H1 (cell line): ENCODE data around the gene PRKN.

ENCODE experiments used
- CHD2 ChIP-seq: IDR thresholded peaks from 2 replicates; pipeline ENCODE4 v1.6.1; 2012; ENCODE audit warnings: low read length, improper control_type of control experiment
- EP300 ChIP-seq, 2 experiments: IDR thresholded peaks; 1 replicate in 1 of 2; 2 replicates in 1 of 2; pipeline ENCODE4 v1.6.1; 2011 to 2012; ENCODE audit warnings: low read depth in 2 of 2, low read length in 2 of 2, mild to moderate bottlenecking in 2 of 2, borderline replicate concordance in 1 of 2, inconsistent platforms in 1 of 2, moderate library complexity in 1 of 2
- JUN ChIP-seq: IDR thresholded peaks from 2 replicates; pipeline ENCODE4 v1.6.1; 2011; ENCODE audit warnings: low read depth, mild to moderate bottlenecking, improper control_type of control experiment, low read length
- POLR2A ChIP-seq, 2 experiments: IDR thresholded peaks; 1 replicate in 1 of 2; 2 replicates in 1 of 2; pipeline ENCODE4 v1.6.1; 2011; ENCODE audit warnings: low read depth in 2 of 2, low read length in 2 of 2, mild to moderate bottlenecking in 2 of 2; ENCODE audit errors: control extremely low read depth in 1 of 2
- RXRA ChIP-seq: IDR thresholded peaks from 2 replicates; pipeline ENCODE4 v1.6.1; 2011; ENCODE audit warnings: low read depth, mild to moderate bottlenecking, low read length, moderate library complexity; ENCODE audit not compliant: insufficient read depth
- SP4 ChIP-seq: IDR thresholded peaks from 2 replicates; pipeline ENCODE4 v1.6.1; 2012; ENCODE audit warnings: low read length, inconsistent platforms
- YY1 ChIP-seq: IDR thresholded peaks from 2 replicates; pipeline ENCODE4 v1.6.1; 2011; ENCODE audit warnings: low read depth, mild to moderate bottlenecking, low read length
- TF ChIP-seq, protein P1 (sequence below), 3 experiments: IDR thresholded peaks; 1 replicate in 2 of 3; 2 replicates in 1 of 3; pipeline versions ENCODE4 v1.5.1 to v1.6.1; 2011; ENCODE audit warnings: low read length in 3 of 3, mild to moderate bottlenecking in 3 of 3, inconsistent platforms in 2 of 3, low read depth in 1 of 3, moderate library complexity in 1 of 3; ENCODE audit not compliant: insufficient read depth in 1 of 3; ENCODE audit errors: control extremely low read depth in 1 of 3

GRCh38 chr6:162343936-162344645 is 383.5 kb downstream of the PRKN start:
- no peak for TF ChIP-seq POLR2A (IDR thresholded peaks at IDR 0.05; ENCODE audit: control extremely low read depth in 1 of 2, low read depth in 2 of 2, low read length in 2 of 2)
- no peak for TF ChIP-seq EP300 (IDR thresholded peaks at IDR 0.05; ENCODE audit: borderline replicate concordance in 1 of 2, low read depth in 2 of 2, low read length in 2 of 2)
- TF ChIP-seq YY1: no peak
- TF ChIP-seq, protein P1, sequence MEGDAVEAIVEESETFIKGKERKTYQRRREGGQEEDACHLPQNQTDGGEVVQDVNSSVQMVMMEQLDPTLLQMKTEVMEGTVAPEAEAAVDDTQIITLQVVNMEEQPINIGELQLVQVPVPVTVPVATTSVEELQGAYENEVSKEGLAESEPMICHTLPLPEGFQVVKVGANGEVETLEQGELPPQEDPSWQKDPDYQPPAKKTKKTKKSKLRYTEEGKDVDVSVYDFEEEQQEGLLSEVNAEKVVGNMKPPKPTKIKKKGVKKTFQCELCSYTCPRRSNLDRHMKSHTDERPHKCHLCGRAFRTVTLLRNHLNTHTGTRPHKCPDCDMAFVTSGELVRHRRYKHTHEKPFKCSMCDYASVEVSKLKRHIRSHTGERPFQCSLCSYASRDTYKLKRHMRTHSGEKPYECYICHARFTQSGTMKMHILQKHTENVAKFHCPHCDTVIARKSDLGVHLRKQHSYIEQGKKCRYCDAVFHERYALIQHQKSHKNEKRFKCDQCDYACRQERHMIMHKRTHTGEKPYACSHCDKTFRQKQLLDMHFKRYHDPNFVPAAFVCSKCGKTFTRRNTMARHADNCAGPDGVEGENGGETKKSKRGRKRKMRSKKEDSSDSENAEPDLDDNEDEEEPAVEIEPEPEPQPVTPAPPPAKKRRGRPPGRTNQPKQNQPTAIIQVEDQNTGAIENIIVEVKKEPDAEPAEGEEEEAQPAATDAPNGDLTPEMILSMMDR (IDR thresholded peaks at IDR 0.05; ENCODE audit: control extremely low read depth in 1 of 3, insufficient read depth in 1 of 3, low read depth in 1 of 3, low read length in 3 of 3): no peak
- no peak for TF ChIP-seq CHD2
- no peak for TF ChIP-seq SP4
- TF ChIP-seq JUN: no peak
- TF ChIP-seq RXRA: no peak
